ENCODE measurements around the gene RPS8.
"Not testable (repeated sequence)": the region's sequence is repeated elsewhere in the genome, so short reads cannot be mapped to it uniquely, and the experiment has no call there.

Gene RPS8

DNA sequence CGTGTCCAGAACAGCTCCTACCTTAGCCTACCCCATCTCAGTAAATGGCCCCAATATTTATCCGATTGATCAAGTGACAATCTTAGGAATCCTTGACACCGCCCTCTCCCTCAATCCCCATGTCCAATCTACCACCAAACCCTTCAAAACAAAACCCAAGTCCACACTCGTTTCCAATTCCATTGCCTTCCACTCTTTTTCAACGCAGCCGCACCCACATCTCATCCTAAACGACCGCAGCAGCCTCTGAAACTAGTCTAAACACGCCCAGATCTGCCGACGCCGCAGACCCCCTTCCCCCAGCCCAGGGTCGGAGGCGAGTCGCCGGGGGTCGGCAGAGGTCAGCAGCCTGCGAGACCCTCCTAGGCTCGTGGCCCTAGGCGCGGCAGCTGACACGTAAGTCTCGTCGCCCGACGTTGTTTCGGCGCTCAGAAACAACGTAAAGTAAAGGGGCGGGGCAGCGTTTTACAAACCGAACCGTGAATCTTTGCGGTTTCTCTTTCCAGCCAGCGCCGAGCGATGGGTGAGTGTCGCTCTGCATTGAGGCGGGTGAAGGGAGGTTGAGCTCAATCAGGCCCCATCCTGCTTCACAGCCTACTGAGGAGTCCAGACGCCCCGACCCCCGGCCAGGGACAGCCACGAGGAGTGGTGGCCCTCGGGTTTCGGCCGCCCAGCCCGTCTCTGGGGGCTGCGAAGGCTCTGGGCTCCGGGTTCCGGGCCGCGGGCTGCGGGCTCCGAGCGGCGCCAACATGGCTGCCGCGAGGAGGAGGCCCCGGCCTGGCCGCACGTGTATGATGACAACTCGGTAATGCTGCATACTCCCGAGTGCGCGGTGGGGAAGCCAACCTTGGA lies at the start of gene RPS8:
TSS of gene RPS8 (plus strand) at position 463 of the 852 bp plus-strand sequence. CDS start at position 520, 57 bp downstream.
- DNase-seq (ENCODE audit: low read depth), result peak; percentile 84

GRCh38 chr1:44730741-44731512 lies 44.4 kb upstream of the RPS8 start, which contains the start of gene RNU5D-1:
Gene RNU5D-1, minus strand, starts transcription at chr1:44731170.
- peak; percentile 92 for DNase-seq (ENCODE audit: low read depth)

- no peak for DNase-seq (ENCODE audit: low read depth)
Measured at GRCh38 chr1:44733365-44733764, 42.0 kb upstream of the RPS8 start.

GRCh38 chr1:44733784-44734183 lies 41.6 kb upstream of the RPS8 start:
- no peak for DNase-seq (ENCODE audit: low read depth)

DNA sequence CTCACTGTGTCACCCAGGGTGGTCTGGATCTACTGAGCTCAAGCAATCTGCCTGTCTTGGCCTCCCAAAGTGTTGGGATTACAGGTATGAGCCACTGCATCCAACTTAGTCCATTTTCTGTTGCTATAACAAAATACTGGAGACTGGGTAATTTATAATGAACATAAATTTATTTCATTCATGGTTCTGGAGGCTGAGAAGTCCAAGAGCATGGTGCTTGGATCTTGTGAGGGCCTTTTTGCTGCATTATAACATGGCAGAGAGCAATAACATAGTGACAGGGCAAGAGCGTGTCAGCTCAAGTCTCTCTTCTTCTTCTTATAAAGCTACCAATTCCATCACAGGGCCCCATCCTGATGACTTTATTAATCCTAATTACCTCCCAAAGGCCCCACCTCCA lies 39.3 kb upstream of the RPS8 start:
- no peak for DNase-seq (ENCODE audit: low read depth)

- DNase-seq (ENCODE audit: low read depth), result not testable (repeated sequence)
Measured at GRCh38 chr1:44738953-44739306, 36.4 kb upstream of the RPS8 start.

DNA sequence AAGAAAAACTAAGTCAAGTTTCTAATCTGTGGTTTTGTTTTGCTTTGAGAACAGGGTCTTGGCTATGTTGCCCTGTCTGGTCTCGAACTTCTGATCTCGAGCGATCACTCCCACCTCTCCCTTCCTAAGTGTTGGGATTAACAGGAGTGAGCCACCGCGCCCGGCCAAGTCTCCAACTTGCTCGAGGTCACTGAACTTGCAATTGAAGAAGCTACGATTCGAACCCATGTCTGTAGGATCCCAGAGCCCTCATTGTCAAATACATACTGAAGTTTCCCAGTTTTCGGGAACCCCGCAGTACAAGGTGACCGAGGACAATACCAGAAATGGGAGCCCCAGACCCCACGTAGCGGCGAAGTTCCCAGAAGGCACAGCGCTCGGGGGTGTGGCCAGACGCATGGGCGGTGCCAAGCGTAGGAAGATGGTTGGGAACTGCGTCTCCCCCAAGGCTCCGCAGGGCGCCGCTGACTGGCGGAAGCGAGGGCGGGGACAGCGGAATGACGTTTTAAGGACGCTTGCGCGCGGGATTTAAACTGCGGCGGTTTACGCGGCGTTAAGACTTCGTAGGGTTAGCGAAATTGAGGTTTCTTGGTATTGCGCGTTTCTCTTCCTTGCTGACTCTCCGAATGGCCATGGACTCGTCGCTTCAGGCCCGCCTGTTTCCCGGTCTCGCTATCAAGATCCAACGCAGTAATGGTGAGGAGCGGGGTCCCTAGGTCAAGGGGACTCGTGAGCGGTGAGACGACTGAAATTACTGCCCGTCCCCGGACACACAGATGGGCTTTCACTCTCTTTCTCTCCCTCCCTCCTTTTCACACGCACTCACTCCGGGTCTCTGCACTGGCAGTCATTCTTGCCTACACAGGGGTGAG lies 35.8 kb upstream of the RPS8 start, which contains the start of gene KIF2C:
TSS of gene KIF2C (plus strand) at position 531 of the 872 bp plus-strand sequence. CDS start at position 627, 96 bp downstream.
- peak; percentile 96 for DNase-seq (ENCODE audit: low read depth)

GRCh38 chr1:44740179-44740617 lies 35.1 kb upstream of the RPS8 start:
- DNase-seq (ENCODE audit: low read depth), result no peak

DNA sequence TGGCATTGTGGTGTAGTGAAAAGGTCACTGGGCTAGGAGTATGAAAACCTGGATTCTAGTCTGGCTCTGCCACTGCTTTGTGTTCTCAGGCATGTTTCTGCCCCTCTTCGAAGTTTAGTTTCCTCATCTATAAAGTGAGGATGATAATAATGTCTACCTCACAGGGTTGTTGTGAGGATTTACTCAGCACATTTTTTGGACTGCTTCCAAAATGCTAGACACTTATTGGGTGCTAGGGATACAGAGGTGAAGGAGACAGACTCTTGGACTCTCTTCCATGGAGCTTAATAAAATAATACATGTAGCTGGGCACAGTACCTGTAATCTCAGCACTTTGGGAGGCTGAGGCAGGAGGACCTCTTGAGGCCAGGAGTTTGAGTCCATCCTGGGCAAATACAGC lies 32.1 kb upstream of the RPS8 start:
- DNase-seq (ENCODE audit: low read depth), result no peak

DNA sequence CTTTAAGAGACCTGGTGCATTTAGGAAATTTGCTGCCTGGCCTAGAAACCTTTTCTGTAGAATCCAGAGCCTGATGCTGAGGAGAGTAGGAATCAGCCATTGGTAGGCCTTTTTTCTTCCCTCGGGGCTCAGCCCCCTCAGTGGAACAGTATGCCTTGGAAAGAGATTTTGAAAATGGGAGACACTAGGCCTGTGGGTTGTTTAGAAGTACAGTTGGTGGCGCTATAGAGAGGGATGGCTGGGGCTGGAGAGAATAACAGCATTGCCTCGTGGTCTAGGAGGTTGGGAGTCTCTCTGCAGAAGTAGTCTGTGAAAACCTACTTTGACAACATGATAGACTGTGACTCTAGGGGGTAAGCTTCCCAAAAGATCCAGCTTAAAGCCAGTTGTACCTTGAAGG lies 27.5 kb upstream of the RPS8 start:
- no peak for DNase-seq (ENCODE audit: low read depth)

DNA sequence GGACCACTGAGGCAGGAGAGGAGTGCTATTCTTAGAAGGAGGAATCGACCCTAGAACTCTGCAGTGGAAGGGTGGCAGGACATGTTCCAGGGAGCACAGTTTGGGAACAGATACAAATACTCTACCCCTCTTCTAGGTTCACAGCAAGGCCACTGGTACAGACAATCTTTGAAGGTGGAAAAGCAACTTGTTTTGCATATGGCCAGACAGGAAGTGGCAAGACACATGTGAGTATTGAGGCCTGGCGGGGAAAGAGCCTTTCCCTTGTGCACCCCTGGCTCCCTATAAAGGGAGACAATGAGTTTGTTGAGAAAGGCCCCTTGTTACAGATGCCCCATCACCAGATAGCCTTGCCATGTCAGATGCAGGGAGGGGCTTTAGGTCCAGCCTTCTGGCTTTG lies 17.9 kb upstream of the RPS8 start:
- DNase-seq (ENCODE audit: low read depth), result no peak

- no peak for DNase-seq (ENCODE audit: low read depth)
Measured at GRCh38 chr1:44759077-44759476, 16.3 kb upstream of the RPS8 start.

DNA sequence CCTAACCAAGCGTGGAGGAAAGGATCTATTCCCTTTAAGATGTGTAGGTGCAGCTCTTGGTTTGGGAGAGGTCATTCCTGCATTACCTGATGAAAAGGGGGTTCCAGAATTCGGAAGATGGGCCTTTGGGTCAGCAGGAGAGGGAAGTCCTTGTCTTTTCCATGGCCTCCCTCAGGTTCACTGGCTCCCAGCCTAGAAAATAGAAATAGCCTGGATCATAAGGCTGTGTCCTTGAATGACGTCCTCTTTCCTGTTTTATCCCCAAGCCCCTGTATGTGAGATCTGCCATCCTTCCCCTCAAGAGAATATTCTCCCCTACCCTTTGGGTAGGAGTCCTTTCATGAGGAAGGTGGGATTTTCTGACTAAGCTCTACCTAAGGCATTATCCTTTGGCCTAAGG lies 14.5 kb upstream of the RPS8 start:
- no peak for DNase-seq (ENCODE audit: low read depth)

DNA sequence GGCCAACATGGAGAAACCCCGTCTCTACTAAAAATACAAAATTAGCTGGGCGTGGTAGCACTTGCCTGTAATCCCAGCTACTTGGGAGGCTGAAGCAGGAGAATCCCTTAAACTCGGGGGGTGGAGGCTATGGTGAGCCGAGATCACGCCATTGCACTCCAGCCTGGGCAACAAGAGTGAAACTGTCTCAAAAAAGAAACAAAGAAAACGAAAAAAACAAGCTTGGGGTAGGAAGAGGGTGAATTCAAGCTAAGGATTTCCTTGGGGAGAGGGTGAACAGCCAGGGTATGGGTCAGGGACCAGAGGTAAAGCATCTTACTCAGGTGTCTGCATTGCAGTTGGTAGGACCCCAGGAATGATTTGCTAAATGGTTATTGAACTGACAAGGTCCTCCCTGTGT lies 8.9 kb upstream of the RPS8 start:
- not testable (repeated sequence) for DNase-seq (ENCODE audit: low read depth)

- DNase-seq (ENCODE audit: low read depth), result no peak
Measured at GRCh38 chr1:44775930-44776729, 790 bp downstream of the RPS8 start.

- DNase-seq (ENCODE audit: low read depth), result no peak
Measured at GRCh38 chr1:44776730-44777068, 1.4 kb downstream of the RPS8 start.

DNA sequence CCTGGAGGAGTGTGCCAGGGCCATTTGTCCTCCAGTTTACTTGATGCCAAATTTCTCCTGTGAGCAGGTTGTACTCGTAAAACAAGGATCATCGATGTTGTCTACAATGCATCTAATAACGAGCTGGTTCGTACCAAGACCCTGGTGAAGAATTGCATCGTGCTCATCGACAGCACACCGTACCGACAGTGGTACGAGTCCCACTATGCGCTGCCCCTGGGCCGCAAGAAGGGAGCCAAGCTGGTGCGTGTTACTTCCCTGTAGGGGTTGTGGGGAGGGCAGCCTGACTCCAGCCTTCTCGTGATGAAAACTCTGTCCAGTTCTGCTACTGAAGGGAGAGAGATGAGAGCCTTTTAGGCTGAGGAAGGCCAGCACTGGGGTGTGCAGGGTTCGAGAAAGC lies 2.2 kb downstream of the RPS8 start:
- DNase-seq (ENCODE audit: low read depth), result no peak

GRCh38 chr1:44777969-44778635 lies 2.8 kb downstream of the RPS8 start:
- DNase-seq (ENCODE audit: low read depth), result no peak

GRCh38 chr1:44778705-44779576 lies 3.6 kb downstream of the RPS8 start:
- no peak for DNase-seq (ENCODE audit: low read depth)
